Measurements from ENCODE around the gene GLCCI1. TPM values are rescaled to one million over a fixed set of nuclear protein-coding genes. Genes with fewer than 3 reads are reported as not detected.

GLCCI1 gene
- total RNA-seq (33.4 TPM), polyA plus RNA-seq (5.0 TPM)

- under 1% methylated on average over 77 of the region's 77 CpGs for WGBS
- peak; percentile 96 for DNase-seq (ENCODE audit: extremely low spot score)
Measured at GRCh38 chr7:7968544-7969305, at the start of gene GLCCI1. Gene GLCCI1 (plus strand): TSS chr7:7968796. CDS start chr7:7969351, 555 bp downstream.

GRCh38 chr7:7919449-7919945 lies 49.1 kb upstream of the GLCCI1 start:
- Histone ChIP-seq H3K27ac (ENCODE audit: low read depth) (peak overlapping the region; percentile 67), H3K4me3 (ENCODE audit: low read depth, low read length) (no peak overlapping the region), H3K36me3 (ENCODE audit: insufficient read depth) (no peaks in the 10 kb centered on the region), H3K4me1 (ENCODE audit: insufficient read depth) (peaks cover 1% of the 10 kb centered on the region)
- 39% methylated on average over 2 of the region's 2 CpGs for WGBS
- DNase-seq (ENCODE audit: extremely low spot score) = no peak

More at GRCh38 chr7:7968544-7969305, at the start of gene GLCCI1:
- H3K4me3 ChIP-seq (ENCODE audit: low read depth, low read length) = peak within 1 kb of the TSS; percentile 95
- H3K36me3 ChIP-seq (ENCODE audit: insufficient read depth) = no peaks in the 10 kb centered on the region
- peak within 1 kb of the TSS; percentile 97 for H3K27ac ChIP-seq (ENCODE audit: low read depth)
- H3K4me1 ChIP-seq (ENCODE audit: insufficient read depth) = no peaks in the 10 kb centered on the region

GRCh38 chr7:7920056-7920455 lies 48.5 kb upstream of the GLCCI1 start:
- Histone ChIP-seq H3K4me1 (ENCODE audit: insufficient read depth) (peaks cover 1% of the 10 kb centered on the region), H3K27ac (ENCODE audit: low read depth) (no peak overlapping the region), H3K36me3 (ENCODE audit: insufficient read depth) (no peaks in the 10 kb centered on the region), H3K4me3 (ENCODE audit: low read depth, low read length) (no peak overlapping the region)
- 43% methylated on average over 2 of the region's 2 CpGs for WGBS
- DNase-seq (ENCODE audit: extremely low spot score) = no peak

GRCh38 chr7:7920481-7920880 lies 48.1 kb upstream of the GLCCI1 start:
- Histone ChIP-seq H3K27ac (ENCODE audit: low read depth) (no peak overlapping the region), H3K4me1 (ENCODE audit: insufficient read depth) (peaks cover 1% of the 10 kb centered on the region), H3K36me3 (ENCODE audit: insufficient read depth) (no peaks in the 10 kb centered on the region), H3K4me3 (ENCODE audit: low read depth, low read length) (no peak overlapping the region)
- DNase-seq (ENCODE audit: extremely low spot score) = no peak
- WGBS = 80% methylated on average over 3 of the region's 3 CpGs

- Histone ChIP-seq H3K4me1 (ENCODE audit: insufficient read depth) (peaks cover 1% of the 10 kb centered on the region), H3K36me3 (ENCODE audit: insufficient read depth) (no peaks in the 10 kb centered on the region), H3K4me3 (ENCODE audit: low read depth, low read length) (no peak overlapping the region), H3K27ac (ENCODE audit: low read depth) (no peak overlapping the region)
- no peak for DNase-seq (ENCODE audit: extremely low spot score)
Measured at GRCh38 chr7:7921830-7922229, 46.8 kb upstream of the GLCCI1 start.

- DNase-seq (ENCODE audit: extremely low spot score) = no peak
- no peak overlapping the region for H3K27ac ChIP-seq (ENCODE audit: low read depth)
- 48% methylated on average over 7 of the region's 7 CpGs for WGBS
- no peaks in the 10 kb centered on the region for H3K36me3 ChIP-seq (ENCODE audit: insufficient read depth)
- peaks cover 1% of the 10 kb centered on the region for H3K4me1 ChIP-seq (ENCODE audit: insufficient read depth)
- no peak overlapping the region for H3K4me3 ChIP-seq (ENCODE audit: low read depth, low read length)
Measured at GRCh38 chr7:7922684-7923385, 45.8 kb upstream of the GLCCI1 start.

- DNase-seq (ENCODE audit: extremely low spot score) = no peak
- Histone ChIP-seq H3K36me3 (ENCODE audit: insufficient read depth) (no peaks in the 10 kb centered on the region), H3K4me1 (ENCODE audit: insufficient read depth) (peaks cover 1% of the 10 kb centered on the region), H3K27ac (ENCODE audit: low read depth) (no peak overlapping the region), H3K4me3 (ENCODE audit: low read depth, low read length) (no peak overlapping the region)
- WGBS = 71% methylated on average over 1 of the region's 1 CpG
Measured at GRCh38 chr7:7923818-7924217, 44.8 kb upstream of the GLCCI1 start.

- Histone ChIP-seq H3K36me3 (ENCODE audit: insufficient read depth) (no peaks in the 10 kb centered on the region), H3K4me1 (ENCODE audit: insufficient read depth) (peaks cover 1% of the 10 kb centered on the region), H3K4me3 (ENCODE audit: low read depth, low read length) (no peak overlapping the region), H3K27ac (ENCODE audit: low read depth) (no peak overlapping the region)
- no peak for DNase-seq (ENCODE audit: extremely low spot score)
Measured at GRCh38 chr7:7924303-7924702, 44.3 kb upstream of the GLCCI1 start.

- 57% methylated on average over 2 of the region's 2 CpGs for WGBS
- Histone ChIP-seq H3K27ac (ENCODE audit: low read depth) (no peak overlapping the region), H3K36me3 (ENCODE audit: insufficient read depth) (no peaks in the 10 kb centered on the region), H3K4me3 (ENCODE audit: low read depth, low read length) (no peak overlapping the region), H3K4me1 (ENCODE audit: insufficient read depth) (no peaks in the 10 kb centered on the region)
- DNase-seq (ENCODE audit: extremely low spot score) = no peak
Measured at GRCh38 chr7:7931626-7932025, 37.0 kb upstream of the GLCCI1 start.

GRCh38 chr7:7932553-7932952 lies 36.0 kb upstream of the GLCCI1 start:
- Histone ChIP-seq H3K27ac (ENCODE audit: low read depth) (no peak overlapping the region), H3K4me3 (ENCODE audit: low read depth, low read length) (no peak overlapping the region), H3K36me3 (ENCODE audit: insufficient read depth) (no peaks in the 10 kb centered on the region), H3K4me1 (ENCODE audit: insufficient read depth) (no peaks in the 10 kb centered on the region)
- WGBS = 97% methylated on average over 3 of the region's 3 CpGs
- DNase-seq (ENCODE audit: extremely low spot score) = no peak

- Histone ChIP-seq H3K4me1 (ENCODE audit: insufficient read depth) (no peaks in the 10 kb centered on the region), H3K36me3 (ENCODE audit: insufficient read depth) (no peaks in the 10 kb centered on the region), H3K4me3 (ENCODE audit: low read depth, low read length) (no peak overlapping the region), H3K27ac (ENCODE audit: low read depth) (no peak overlapping the region)
- 98% methylated on average over 1 of the region's 1 CpG for WGBS
- DNase-seq (ENCODE audit: extremely low spot score) = no peak
Measured at GRCh38 chr7:7933915-7934526, 34.6 kb upstream of the GLCCI1 start.

GRCh38 chr7:7934945-7935344 lies 33.7 kb upstream of the GLCCI1 start:
- H3K36me3 ChIP-seq (ENCODE audit: insufficient read depth) = no peaks in the 10 kb centered on the region
- WGBS = 89% methylated on average over 4 of the region's 4 CpGs
- no peaks in the 10 kb centered on the region for H3K4me1 ChIP-seq (ENCODE audit: insufficient read depth)
- no peak overlapping the region for H3K4me3 ChIP-seq (ENCODE audit: low read depth, low read length)
- H3K27ac ChIP-seq (ENCODE audit: low read depth) = no peak overlapping the region
- no peak for DNase-seq (ENCODE audit: extremely low spot score)

GRCh38 chr7:7938471-7938870 lies 30.1 kb upstream of the GLCCI1 start:
- 86% methylated on average over 6 of the region's 6 CpGs for WGBS
- Histone ChIP-seq H3K4me1 (ENCODE audit: insufficient read depth) (no peaks in the 10 kb centered on the region), H3K4me3 (ENCODE audit: low read depth, low read length) (no peak overlapping the region), H3K36me3 (ENCODE audit: insufficient read depth) (no peaks in the 10 kb centered on the region), H3K27ac (ENCODE audit: low read depth) (no peak overlapping the region)
- DNase-seq (ENCODE audit: extremely low spot score) = no peak

GRCh38 chr7:7943951-7944350 lies 24.6 kb upstream of the GLCCI1 start:
- WGBS = 92% methylated on average over 1 of the region's 1 CpG
- DNase-seq (ENCODE audit: extremely low spot score) = no peak
- H3K27ac ChIP-seq (ENCODE audit: low read depth) = no peak overlapping the region
- no peaks in the 10 kb centered on the region for H3K4me1 ChIP-seq (ENCODE audit: insufficient read depth)
- no peak overlapping the region for H3K4me3 ChIP-seq (ENCODE audit: low read depth, low read length)
- no peaks in the 10 kb centered on the region for H3K36me3 ChIP-seq (ENCODE audit: insufficient read depth)
